Measurements from ENCODE around the gene KNSTRN.

GRCh38 chr15:40382580-40383456 lies at the start of gene KNSTRN:
- TF ChIP-seq CTCF (IDR thresholded peaks at IDR 0.05; ENCODE audit: low read length): no peak
- no peak for TF ChIP-seq EZH2 (optimal IDR thresholded peaks at IDR 0.05; ENCODE audit: low read depth, low read length)

Measured in MM.1S (cell line).